HG02870 (cell line): ENCODE data around the gene AMZ2.
A peak's percentile ranks its signal among the peaks of the same experiment; 100 is the strongest.

ENCODE experiments used
- ATAC-seq: cut with Tn5 transposase; IDR thresholded peaks from one replicate; pipeline ENCODE4 v1.9.1; 2021; ENCODE audit warnings: mild to moderate bottlenecking, moderate library complexity; ENCODE audit not compliant: unreplicated experiment

Gene AMZ2

DNA sequence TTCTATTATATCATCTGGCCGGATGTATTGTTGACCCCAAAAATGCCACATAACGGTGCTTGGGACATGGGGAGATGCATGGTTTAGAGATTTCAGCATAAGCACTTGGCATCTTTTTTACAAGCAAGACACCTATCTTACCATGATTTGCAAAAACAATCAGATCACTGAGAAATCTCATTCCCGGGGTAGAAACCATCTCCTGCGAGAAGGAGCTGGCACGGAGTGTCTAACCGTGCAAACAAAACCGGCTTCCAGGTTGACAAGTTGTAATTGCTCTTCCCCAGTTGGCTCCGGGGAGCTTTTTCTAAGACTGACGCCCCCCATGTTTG lies 42.1 kb downstream of the AMZ2 start:
- no peak for ATAC-seq

DNA sequence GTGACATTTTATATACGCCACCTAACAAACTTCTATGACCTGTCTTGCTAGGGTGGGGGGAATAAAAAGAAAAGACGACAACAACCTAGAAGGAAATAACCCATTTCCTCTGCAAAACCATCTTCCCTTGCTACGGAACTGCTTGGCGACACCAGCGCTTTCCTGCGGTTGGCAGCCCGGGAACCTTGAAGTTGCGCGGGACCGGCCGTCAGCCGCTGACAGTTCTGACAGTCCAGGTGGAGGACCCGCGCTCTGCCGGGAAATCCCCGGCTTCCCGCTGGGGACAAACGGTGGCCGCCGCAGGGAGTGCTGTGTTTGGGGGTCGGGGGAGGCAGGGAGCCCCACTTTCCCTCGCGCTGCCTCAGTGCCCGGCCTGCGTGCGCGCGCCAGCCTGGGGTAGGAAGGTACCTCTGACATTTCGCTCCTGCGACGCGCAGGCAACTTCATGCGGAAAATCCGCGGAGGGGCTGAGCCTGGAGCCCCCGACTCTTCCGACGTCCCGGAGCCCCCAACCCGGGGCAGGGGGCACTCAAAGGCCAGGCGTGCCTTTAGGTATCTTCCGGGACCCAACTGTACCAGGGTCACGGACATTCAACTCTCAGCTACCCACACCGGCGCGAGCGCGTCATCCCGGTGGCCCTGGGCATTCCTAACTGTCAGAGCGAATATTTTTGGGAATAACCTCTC lies 42.6 kb downstream of the AMZ2 start:
- ATAC-seq: no peak

DNA sequence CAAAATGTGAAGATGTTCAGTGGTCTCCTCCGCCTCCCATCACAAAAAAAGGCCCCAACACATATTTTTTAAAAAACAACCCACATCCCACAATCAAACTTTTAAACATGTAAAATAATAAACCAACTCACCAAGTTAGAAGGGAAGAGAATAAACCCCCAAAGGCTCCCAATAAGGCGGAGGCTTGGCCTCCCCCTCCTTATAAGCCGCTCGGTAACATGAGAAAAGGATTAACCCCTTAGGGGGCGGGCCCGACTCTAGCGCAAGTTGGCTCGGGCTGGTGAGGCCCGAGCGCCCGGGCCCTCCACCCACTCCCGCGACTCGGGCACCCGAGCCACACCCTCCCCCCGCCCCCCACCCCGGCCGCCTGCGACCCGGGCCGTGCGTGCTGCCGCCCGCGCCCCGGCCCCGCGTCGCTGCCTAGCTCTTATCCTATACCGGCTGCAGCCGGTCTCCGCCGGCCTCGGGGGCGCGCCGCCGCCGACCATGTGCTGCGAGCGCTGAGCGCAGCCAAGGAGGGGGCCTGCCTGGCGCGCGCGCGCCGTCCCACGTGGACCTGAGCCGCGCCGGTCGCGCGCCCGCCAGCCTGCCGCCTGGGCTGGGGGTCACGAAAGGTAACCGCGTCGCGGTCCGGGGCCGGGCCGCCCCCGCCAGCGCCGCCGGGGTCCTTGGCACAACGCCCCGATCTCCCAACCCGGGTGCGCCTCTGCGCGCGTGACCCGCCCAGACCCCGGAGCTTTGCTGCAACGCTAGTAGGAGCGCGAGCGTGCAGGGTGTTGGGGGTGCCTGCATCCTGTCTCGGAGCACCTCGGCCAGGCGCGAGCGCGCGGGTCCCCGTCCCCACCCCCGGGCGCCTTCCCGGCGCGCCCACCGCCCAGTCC lies 43.4 kb downstream of the AMZ2 start, which contains the start of the genes ARSG and SLC16A6:
Gene ARSG, plus strand, starts transcription at position 541 of the 881 bp plus-strand sequence. CDS start 15,999 bp downstream, outside the sequence.
Gene SLC16A6, minus strand, starts transcription at position 173 of the 881 bp plus-strand sequence. CDS start 12,807 bp downstream, outside the sequence.
- ATAC-seq: peak; percentile 34

DNA sequence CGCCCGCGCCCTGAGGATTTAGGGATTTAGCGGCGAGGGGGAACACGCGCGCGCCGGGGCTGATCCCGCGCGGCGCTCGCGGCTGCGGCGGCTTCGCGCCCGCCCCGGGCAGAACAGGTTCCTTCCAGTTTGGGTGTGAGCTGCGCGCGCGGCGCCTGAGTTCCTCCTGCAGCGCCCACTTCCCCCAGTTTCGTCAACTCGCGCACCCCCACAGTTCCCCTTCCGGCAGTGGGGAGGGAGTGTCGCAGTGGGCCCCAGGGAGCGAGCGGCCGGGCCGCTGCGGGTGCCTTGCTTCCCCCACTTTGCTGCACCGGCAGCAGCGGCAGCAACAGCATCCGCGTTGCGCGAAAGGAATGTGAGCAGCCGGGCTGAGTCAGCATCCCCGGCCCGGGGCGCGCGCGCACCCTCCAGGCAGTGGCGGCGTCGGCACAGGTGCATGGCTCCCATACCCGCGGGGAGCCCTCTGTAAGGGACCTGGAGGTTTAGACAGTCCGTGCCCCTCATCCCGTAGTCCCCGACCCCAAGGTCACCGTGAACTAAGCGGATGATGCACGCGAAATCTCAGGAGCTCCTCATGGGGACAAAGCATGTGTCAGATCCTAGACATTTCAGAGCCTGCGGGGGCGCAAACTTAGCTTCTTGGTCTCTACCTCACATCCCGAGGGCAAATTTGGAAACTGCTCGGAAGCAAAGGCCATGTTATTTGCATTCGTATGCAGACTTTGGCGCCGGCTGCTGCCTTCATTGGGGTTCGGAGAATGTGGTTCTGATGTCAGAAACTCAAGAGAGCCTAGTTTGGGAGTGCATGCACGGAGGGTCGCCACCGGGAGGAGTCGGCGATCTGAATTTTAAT lies 44.2 kb downstream of the AMZ2 start:
- peak; percentile 51 for ATAC-seq

DNA sequence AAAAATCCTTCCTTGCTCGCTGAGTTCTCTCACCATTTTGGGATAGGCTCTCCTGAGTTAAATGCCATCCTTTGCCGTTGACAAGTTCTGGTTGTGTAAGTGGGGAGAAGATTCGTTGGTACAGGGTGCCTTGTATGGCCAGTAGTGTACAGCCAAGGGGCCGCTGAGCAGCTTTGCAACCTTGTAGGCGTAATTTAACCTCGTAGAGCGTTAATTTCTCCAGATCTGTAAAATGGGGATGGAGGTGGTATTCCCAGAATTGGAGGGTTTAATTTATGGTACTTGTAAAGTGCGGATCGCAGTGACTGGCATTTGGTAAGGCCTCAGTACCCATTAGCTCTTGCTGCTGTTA lies 44.8 kb downstream of the AMZ2 start:
- no peak for ATAC-seq

DNA sequence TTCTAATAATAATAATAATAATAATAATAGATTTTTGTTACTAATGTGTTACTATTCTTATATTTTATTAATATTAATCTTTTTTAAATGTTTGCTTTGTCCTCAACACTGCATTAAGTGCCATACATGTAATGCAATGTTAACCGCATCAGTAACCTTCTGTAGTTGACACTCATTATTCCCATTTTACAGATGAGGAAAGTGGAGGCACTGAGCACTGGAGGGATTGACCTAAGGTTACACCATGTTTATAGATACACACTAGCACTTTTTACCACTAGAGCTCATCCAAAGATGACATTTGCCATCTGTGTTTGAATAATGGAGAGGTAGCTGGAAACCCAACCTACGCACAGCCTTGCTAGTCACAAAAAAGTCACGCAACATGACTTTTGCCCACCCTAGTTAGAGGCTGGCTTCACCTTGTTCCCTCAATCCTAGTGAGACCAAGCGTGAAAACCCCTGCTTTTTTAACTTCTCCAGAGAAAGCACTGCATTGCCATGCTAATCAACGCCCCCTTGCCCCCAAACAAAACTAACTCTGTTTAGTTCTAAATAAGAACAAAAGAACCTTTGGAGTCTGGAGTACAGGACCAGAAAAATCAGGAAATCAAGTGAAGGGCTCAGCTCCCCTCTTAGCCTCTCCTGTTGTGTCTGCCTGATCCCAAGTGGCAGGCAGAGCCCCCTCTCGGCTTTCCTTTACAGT lies 45.8 kb downstream of the AMZ2 start:
- no peak for ATAC-seq

DNA sequence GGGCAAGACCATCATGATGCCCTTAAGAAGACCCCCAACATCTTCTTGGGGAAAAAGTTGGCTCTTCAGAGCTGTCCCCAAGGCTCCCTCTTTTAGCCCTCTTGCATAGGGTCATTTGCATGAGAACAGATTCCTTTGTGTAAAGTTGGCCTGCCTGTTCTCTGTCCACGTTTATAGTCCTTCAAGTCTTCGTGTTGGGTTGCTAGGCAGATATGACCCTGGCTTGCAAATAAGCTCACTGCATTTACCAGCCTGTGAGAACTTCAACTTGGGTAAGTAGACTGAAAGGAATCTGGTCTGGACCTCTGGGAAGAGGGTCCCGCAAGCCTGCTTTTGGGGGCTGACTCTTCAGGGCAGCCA lies 46.3 kb downstream of the AMZ2 start:
- no peak for ATAC-seq

DNA sequence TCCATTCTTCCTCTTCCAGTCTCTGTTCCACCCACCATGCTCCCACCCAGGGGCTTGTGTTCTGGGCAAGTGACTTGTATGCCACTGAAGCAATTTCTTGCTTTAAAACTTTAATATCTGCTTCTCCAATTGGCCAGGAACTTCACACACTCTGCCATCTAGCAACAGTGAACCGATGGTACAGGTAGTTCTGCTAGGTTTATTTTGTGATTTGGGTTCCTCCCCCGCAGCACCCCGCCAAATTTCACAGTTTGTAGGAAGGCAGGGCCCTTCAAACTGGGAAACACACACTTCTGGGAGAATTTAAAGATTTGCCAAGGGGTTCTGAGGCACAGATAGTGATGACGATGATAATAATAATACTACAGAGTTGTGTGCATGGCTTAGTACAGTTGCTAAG lies 46.8 kb downstream of the AMZ2 start:
- ATAC-seq: no peak

DNA sequence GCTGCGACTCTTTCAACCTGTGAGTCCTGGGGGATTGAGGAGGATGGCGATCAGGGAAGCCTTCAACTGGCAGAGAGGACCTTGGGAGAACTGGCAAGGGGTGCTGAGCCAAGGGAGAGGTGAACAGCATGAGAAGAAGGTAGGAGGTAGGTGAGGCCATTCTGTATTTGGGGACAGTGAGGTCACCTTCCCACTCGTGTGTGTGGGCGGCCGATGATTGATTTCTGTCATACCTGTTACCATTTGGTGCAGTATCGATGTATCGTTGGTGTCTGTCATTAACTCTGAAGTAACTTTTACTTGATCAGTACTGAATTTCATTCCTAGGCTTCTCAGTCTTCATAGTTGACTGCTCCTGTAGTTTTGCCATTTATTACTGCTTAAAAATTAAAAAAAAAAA lies 47.2 kb downstream of the AMZ2 start:
- no peak for ATAC-seq

DNA sequence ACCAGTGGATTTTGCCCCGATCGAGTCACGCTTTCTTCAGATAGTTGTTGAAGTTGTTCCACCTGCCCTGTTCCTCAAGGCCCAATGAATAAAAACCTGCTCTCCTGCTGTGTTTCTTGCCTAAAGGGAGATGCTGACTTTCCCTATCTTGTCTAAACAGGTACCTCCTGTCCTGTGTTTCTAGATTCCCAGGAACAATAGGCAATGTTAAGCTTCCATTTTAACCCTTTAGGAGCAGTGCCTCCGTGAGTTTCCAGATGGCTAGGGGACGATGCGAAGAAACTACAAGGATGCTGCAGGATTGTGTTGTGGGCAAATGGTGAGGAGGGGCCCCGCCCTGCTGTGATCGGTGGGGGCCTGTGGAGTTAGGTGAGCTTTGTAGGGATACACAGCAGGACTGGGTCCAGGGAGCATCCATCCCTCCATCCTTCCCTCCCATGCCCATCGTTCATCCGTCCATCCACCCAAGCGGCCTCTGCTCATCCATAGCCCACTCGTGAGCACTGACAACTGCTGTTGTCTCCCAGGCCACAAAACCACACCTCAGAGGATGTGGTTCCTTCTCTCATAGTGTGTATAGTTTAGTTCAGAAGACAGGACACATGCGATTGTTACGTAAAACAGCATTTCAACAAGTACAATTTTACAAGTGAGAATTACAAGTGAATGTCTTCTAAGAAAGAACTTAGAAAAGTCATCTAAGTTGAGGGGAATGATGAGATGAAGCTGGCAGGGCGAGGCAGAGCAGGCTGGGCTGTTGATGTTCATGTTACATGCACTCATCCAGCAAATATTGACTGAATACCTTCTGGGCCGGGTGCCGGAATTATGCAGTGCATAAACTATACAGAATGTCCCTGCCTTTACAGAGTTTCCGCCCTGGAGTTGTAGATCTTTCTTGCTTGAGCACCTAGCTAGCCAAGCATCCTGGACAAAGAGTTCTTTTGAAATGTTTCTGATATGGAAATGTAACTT lies 48.7 kb downstream of the AMZ2 start:
- ATAC-seq: no peak

DNA sequence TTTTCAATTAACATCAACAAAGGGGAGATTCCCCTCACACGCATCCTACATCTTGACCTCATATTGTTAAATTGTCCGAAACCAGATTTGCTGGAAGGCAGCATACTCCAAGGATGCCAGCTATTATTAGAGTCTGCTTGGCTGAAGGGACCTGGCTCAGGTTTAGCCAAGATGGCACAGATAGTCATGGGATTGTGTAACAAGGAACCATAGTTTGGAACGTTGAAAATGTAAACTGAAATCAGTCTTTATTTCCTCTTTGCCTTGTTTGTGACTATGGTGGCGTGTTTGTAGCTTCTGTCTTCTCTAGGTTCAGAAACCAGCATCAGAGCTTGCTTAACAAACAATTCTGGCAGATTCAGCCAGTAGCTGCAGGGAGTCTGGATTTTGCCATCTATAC lies 49.4 kb downstream of the AMZ2 start:
- no peak for ATAC-seq

DNA sequence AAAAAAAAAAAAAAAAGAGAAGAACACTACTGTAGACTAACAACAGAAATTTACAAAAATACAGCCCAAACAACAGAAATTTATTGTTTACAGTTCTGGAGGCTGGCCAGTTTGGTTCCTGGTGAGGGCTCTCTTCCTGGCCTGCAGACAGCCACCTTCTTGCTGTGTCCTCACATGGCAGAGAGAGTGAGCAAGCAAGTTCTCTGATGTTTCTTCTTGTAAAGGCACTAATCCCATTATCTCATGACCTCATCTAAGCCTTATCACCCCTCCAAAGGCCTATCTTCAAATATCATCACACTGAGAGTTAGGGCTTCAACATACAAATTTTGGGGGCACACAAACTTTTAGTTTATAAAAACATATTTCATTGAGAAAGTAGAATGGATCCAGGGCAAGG lies 50.8 kb downstream of the AMZ2 start:
- ATAC-seq: no peak

DNA sequence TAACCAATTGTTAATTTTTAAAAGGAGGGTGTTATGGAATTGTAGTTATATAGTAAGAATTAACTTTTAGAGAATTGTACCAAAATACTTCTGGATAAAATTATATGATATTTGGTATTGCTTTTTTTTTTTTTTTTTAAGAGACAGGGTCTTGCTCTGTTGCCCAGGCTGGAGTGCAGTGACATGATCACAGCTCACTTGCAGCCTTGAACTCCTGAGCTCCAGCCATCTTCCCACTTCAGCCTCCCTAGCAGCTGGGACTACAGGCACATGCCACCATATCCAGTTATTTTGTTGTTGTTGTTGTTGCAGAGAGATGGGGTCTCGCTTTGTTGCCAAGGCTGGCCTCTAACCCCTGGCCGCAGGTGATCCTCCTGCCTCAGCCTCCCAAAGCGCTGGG lies 52.0 kb downstream of the AMZ2 start:
- ATAC-seq: no peak

DNA sequence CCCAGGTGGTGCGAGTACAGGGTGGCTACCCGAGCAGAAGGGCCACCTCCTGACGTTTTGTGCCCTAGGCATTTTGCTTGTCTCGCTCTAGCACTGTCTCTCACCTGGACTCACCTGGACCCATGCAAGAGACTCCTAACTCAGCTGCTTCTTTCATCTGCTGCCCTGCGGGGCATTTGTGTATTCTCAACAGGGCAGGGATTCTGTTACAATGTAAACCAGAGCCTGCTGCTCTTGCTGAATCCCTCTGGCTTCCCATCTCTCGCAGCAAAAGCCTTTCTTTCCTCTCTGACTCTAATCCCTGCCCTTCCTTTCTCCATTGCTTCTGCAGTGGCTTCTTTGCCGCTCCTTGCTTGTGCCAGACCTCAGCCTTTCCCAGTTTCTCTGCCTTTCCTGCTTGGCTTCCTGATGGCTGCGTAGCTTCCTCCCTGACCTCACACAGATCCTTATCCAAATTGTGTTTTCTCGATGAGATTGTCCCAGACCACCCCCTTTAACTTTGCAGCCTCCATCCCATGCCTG lies 53.7 kb downstream of the AMZ2 start:
- no peak for ATAC-seq

DNA sequence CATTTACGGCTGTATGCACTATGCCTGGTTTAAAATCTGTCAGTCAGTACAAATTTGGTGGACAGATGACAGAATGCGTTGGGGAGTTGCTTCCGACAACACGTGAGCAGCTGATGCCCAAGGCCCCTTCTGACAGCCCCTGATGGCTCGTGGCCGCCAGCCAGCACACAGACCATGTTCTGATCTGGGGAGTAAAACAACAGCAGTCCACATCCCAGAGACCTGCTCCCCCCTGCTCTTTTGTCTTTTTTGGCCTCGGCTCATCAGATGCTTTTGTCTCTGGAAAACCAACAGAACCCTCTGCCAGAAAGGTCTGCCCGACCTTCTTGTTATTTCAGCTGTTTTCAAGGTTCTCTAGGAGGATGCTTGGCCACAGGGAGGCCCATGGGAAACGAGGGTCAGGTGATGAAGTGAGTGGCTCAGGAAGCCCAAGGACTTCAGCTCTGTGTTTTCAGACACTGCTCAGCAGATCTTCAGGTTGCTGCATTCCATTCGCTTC lies 54.3 kb downstream of the AMZ2 start:
- no peak for ATAC-seq

DNA sequence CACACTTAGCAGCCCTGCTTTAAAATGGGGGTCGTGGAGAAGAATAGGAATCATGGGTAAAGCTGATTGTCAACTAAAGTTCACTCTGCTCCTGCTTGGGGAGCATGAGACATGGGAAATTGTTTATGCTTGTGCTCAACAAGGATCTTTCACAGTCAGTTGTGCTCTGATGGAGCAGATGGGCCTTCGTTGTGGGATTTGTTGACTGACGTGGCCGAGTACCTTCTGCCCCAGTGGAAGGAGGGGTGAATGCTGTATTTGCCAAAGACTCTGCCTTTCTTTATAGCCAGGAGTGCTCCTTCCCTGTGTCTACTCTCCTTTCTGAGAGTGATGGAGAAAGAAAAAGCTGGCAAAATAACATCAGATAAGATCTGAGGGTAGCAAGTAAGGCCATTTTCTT lies 54.8 kb downstream of the AMZ2 start:
- ATAC-seq: no peak

DNA sequence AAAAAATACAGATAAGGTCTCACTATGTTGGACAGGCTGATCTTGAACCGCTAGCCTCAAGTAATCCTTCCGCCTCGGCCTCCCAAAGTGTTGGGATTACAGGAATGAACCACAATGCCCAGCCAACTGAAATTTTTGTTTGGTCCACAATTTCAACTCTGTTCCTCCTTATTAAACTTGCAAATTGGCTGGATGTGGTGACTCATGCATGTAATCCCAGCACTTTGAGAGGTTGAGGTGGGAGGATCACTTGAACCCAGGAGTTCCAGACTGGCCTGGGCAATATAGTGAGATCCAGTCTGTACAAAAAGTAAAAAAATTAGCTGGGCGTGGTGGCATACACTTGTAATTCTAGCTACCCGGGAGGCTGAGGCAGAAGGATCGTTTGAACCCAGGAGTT lies 56.9 kb downstream of the AMZ2 start:
- no peak for ATAC-seq

DNA sequence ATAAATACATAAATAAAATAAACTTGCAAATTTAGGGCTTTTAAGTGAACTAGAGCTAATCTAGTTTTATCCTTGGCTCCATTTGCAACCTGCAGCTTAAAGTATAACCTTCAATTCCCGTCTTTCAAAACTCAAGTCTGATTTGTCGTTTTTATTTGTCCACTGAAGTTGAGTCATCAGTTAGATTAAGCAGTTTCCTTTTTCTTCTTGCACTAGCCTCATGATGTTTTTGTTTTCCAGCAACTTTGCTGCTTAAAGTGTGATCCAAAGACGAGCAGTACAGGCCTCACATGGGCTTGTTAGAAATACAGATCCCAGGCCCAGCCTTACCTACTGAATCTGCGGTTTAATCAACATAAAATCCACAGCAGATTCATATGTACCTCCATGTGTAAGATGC lies 57.3 kb downstream of the AMZ2 start:
- ATAC-seq: no peak
